Measurements from ENCODE around the gene CCSER1. TPM values are rescaled to one million over a fixed set of nuclear protein-coding genes. Genes with fewer than 3 reads are reported as not detected.

CCSER1 gene
- total and polyA plus RNA-seq, 2 donors (not counting 1 experiment from before 2014, with no cell fraction given), result 10.7 to 39.5 TPM

GRCh38 chr4:91233164-91233563 lies 1106.0 kb downstream of the CCSER1 start:
- H3K4me1 Mint-ChIP-seq, result no peaks in the 10 kb centered on the region
- DNase-seq (no peak), ATAC-seq (ENCODE audit: low read depth) (no peak)
- POLR2A ChIA-PET, result no interaction called here
- TF ChIP-seq, protein P1, sequence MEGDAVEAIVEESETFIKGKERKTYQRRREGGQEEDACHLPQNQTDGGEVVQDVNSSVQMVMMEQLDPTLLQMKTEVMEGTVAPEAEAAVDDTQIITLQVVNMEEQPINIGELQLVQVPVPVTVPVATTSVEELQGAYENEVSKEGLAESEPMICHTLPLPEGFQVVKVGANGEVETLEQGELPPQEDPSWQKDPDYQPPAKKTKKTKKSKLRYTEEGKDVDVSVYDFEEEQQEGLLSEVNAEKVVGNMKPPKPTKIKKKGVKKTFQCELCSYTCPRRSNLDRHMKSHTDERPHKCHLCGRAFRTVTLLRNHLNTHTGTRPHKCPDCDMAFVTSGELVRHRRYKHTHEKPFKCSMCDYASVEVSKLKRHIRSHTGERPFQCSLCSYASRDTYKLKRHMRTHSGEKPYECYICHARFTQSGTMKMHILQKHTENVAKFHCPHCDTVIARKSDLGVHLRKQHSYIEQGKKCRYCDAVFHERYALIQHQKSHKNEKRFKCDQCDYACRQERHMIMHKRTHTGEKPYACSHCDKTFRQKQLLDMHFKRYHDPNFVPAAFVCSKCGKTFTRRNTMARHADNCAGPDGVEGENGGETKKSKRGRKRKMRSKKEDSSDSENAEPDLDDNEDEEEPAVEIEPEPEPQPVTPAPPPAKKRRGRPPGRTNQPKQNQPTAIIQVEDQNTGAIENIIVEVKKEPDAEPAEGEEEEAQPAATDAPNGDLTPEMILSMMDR (IDR thresholded peaks at IDR 0.05), result no peak
- no peak for TF ChIP-seq EZH2 (IDR thresholded peaks at IDR 0.05; ENCODE audit: borderline replicate concordance, insufficient read depth, low read depth, low read length, poor library complexity, severe bottlenecking)
- H3K27ac ChIP-seq (ENCODE audit: low read length in 2 of 2), result no peak overlapping the region
- no peak overlapping the region for H3K4me2 ChIP-seq (replicated peaks; ENCODE audit: low read depth, low read length, poor library complexity, severe bottlenecking)
- no peaks in the 10 kb centered on the region for H3K36me3 ChIP-seq (replicated peaks in 1 of 2; ENCODE audit: control extremely low read depth in 1 of 2, control insufficient read depth in 1 of 2, extremely low read depth in 1 of 2, insufficient read depth in 2 of 2, low read length in 1 of 2)
- H3K9me3 Mint-ChIP-seq (ENCODE audit: insufficient read depth), result peaks cover 4% of the 10 kb centered on the region
- no peaks in the 10 kb centered on the region for H3K79me2 ChIP-seq (ENCODE audit: control insufficient read depth, insufficient read depth, low read length)
- H3K4me1 ChIP-seq (ENCODE audit: control insufficient read depth in 2 of 2, insufficient read depth in 2 of 2, low read length in 2 of 2), result no peaks in the 10 kb centered on the region
- no CpG with 5 or more reads among the region's 2 CpGs for WGBS (ENCODE audit: insufficient coverage)
- H3K4me3 ChIP-seq (ENCODE audit: control extremely low read depth in 1 of 5, extremely low read depth in 1 of 5, insufficient read depth in 1 of 5, low read depth in 2 of 5, low read length in 4 of 5), result no peak overlapping the region
- intact Hi-C loops (cut with micrococcal nuclease), result no loop called here
- H4K20me1 ChIP-seq (ENCODE audit: control insufficient read depth, insufficient read depth, low read length, poor library complexity, severe bottlenecking), result no peaks in the 10 kb centered on the region
- no peaks in the 10 kb centered on the region for H3K9me3 ChIP-seq (ENCODE audit: control extremely low read depth in 1 of 3, control insufficient read depth in 2 of 3, insufficient read depth in 1 of 3, low read length in 2 of 3)
- no peak overlapping the region for H3K27ac Mint-ChIP-seq
- no peak overlapping the region for H3K9ac ChIP-seq (ENCODE audit: low read length)
- no peak overlapping the region for H2AFZ ChIP-seq (ENCODE audit: insufficient read depth, low read depth, low read length, poor library complexity, severe bottlenecking)
- CTCF ChIA-PET, result no interaction called here
- H3K27me3 ChIP-seq (replicated peaks in 1 of 4; ENCODE audit: control extremely low read depth in 1 of 4, control insufficient read depth in 3 of 4, insufficient read depth in 4 of 4, low read length in 3 of 4), result no peaks in the 10 kb centered on the region
- no peak overlapping the region for H3K4me3 Mint-ChIP-seq
- no peaks in the 10 kb centered on the region for H3K27me3 Mint-ChIP-seq

- Histone ChIP-seq H3K9ac (ENCODE audit: low read length) (no peak overlapping the region), H3K27ac (ENCODE audit: low read length in 2 of 2) (no peak overlapping the region), H3K4me2 (replicated peaks; ENCODE audit: low read depth, low read length, poor library complexity, severe bottlenecking) (no peak overlapping the region), H3K9me3 (ENCODE audit: control extremely low read depth in 1 of 3, control insufficient read depth in 2 of 3, insufficient read depth in 1 of 3, low read length in 2 of 3) (peaks cover 0 to 15% (median 0%) of the 10 kb centered on the region in 3 donors), H3K4me3 (ENCODE audit: control extremely low read depth in 1 of 5, extremely low read depth in 1 of 5, insufficient read depth in 1 of 5, low read depth in 2 of 5, low read length in 4 of 5) (no peak overlapping the region), H3K27me3 (replicated peaks in 1 of 4; ENCODE audit: control extremely low read depth in 1 of 4, control insufficient read depth in 3 of 4, insufficient read depth in 4 of 4, low read length in 3 of 4) (no peaks in the 10 kb centered on the region), H3K4me1 (ENCODE audit: control insufficient read depth in 2 of 2, insufficient read depth in 2 of 2, low read length in 2 of 2) (no peaks in the 10 kb centered on the region), H3K79me2 (ENCODE audit: control insufficient read depth, insufficient read depth, low read length) (no peaks in the 10 kb centered on the region), H4K20me1 (ENCODE audit: control insufficient read depth, insufficient read depth, low read length, poor library complexity, severe bottlenecking) (no peaks in the 10 kb centered on the region), H2AFZ (ENCODE audit: insufficient read depth, low read depth, low read length, poor library complexity, severe bottlenecking) (no peak overlapping the region), H3K36me3 (replicated peaks in 1 of 2; ENCODE audit: control extremely low read depth in 1 of 2, control insufficient read depth in 1 of 2, extremely low read depth in 1 of 2, insufficient read depth in 2 of 2, low read length in 1 of 2) (no peaks in the 10 kb centered on the region)
- intact Hi-C loops (cut with micrococcal nuclease), result no loop called here
- ATAC-seq (ENCODE audit: low read depth) (no peak), DNase-seq (no peak)
- WGBS (ENCODE audit: insufficient coverage), result 64% methylated on average over 2 of the region's 2 CpGs
- ChIA-PET CTCF (no interaction called here), POLR2A (no interaction called here)
- TF ChIP-seq EZH2 (IDR thresholded peaks at IDR 0.05; ENCODE audit: borderline replicate concordance, insufficient read depth, low read depth, low read length, poor library complexity, severe bottlenecking), result no peak
- TF ChIP-seq, protein P1 (IDR thresholded peaks at IDR 0.05), result no peak
- Mint-ChIP-seq H3K4me1 (no peaks in the 10 kb centered on the region), H3K27ac (no peak overlapping the region), H3K9me3 (ENCODE audit: insufficient read depth) (peaks cover 2% of the 10 kb centered on the region), H3K4me3 (no peak overlapping the region), H3K27me3 (no peaks in the 10 kb centered on the region)
Measured at GRCh38 chr4:91243132-91243531, 1115.9 kb downstream of the CCSER1 start.

Data from B cell (primary cell).